Measurements from ENCODE around the gene ATP2A2.
"Not testable (repeated sequence)": the region's sequence is repeated elsewhere in the genome, so short reads cannot be mapped to it uniquely, and the experiment has no call there.

Gene ATP2A2

DNA sequence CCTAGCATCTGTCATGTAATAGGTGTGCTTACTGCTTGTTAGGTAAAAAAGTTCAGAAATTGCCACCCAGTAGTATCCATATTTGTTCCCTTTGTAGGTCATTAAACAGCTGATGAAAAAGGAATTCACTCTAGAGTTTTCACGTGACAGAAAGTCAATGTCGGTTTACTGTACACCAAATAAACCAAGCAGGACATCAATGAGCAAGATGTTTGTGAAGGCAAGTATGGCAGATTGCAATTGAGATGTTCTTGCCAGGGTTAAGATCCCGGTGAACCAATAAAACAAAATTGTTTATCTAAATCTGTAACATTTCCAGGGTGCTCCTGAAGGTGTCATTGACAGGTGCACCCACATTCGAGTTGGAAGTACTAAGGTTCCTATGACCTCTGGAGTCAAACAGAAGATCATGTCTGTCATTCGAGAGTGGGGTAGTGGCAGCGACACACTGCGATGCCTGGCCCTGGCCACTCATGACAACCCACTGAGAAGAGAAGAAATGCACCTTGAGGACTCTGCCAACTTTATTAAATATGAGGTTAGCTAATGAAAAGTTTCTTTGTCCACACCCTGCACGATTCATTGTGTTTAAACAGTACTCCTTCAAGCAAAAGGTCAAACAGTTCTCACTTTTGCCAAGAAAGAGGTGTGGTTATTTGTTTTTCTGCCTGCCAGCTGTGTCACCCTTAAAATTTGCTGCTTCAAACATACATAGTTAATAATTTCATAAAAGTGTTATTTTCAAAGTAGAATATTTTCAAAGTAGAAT lies 58.3 kb downstream of the ATP2A2 start:
- TF ChIP-seq CTCF (IDR thresholded peaks at IDR 0.05; ENCODE audit: low read depth, low read length), result no peak
- H3K4me3 ChIP-seq (replicated peaks in 1 of 2; ENCODE audit: low read depth in 2 of 2, low read length in 2 of 2), result no peak overlapping the region
- DNase-seq (ENCODE audit: low read depth in 2 of 2), result no peak

DNA sequence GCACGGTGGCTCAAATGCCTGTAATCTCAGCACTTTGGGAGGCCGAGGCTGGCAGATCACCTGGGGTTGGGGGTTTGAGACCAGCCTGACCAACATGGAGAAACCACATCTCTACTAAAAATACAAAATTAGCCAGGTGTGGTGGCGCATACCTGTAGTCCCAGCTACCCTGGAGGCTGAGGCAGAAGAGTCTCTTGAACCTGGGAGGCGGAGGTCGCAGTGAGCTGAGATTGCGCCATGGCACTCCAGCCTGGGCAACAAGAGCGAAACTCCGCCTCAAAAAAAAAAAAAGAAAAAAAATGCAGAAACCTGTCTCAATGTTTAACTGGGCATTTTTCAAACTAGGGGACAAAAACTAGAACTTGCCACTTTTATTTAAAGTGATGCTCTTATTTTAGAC lies 59.2 kb downstream of the ATP2A2 start:
- DNase-seq (ENCODE audit: low read depth in 2 of 2); H3K4me3 ChIP-seq (replicated peaks in 1 of 2; ENCODE audit: low read depth in 2 of 2, low read length in 2 of 2): not testable (repeated sequence)

DNA sequence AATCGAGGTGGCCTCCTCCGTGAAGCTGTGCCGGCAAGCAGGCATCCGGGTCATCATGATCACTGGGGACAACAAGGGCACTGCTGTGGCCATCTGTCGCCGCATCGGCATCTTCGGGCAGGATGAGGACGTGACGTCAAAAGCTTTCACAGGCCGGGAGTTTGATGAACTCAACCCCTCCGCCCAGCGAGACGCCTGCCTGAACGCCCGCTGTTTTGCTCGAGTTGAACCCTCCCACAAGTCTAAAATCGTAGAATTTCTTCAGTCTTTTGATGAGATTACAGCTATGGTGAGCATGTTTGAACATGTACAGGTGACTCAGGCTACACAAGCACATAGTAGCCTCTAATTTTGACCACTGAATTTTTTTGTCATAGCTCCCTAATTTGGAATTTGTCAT lies 59.7 kb downstream of the ATP2A2 start:
- DNase-seq (ENCODE audit: low read depth in 2 of 2), result peak in 1 of 2 donors; percentile 23
- TF ChIP-seq CTCF (IDR thresholded peaks at IDR 0.05; ENCODE audit: low read depth, low read length), result no peak
- H3K4me3 ChIP-seq (replicated peaks in 1 of 2; ENCODE audit: low read depth in 2 of 2, low read length in 2 of 2), result no peak overlapping the region

- TF ChIP-seq CTCF (IDR thresholded peaks at IDR 0.05; ENCODE audit: low read depth, low read length), result no peak
- no peak for DNase-seq (ENCODE audit: low read depth in 2 of 2)
- H3K4me3 ChIP-seq (replicated peaks in 1 of 2; ENCODE audit: low read depth in 2 of 2, low read length in 2 of 2), result no peak overlapping the region
These were observed 61.1 kb downstream of the ATP2A2 start for GRCh38 chr12:110342157-110342556.

DNA sequence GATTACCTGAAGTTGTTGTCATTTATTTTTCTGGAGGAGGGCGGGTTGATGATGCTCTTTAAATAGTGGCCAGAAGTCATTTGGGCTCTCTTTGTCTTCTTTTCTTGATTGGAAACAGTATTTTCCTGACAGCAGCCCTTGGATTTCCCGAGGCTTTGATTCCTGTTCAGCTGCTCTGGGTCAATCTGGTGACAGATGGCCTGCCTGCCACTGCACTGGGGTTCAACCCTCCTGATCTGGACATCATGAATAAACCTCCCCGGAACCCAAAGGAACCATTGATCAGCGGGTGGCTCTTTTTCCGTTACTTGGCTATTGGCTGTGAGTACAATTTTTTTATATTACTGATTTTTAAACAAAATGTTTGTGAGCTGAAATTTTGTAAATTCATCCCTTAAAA lies 62.1 kb downstream of the ATP2A2 start:
- no peak for DNase-seq (ENCODE audit: low read depth in 2 of 2)
- H3K4me3 ChIP-seq (replicated peaks in 1 of 2; ENCODE audit: low read depth in 2 of 2, low read length in 2 of 2), result no peak overlapping the region
- TF ChIP-seq CTCF (IDR thresholded peaks at IDR 0.05; ENCODE audit: low read depth, low read length), result no peak

DNA sequence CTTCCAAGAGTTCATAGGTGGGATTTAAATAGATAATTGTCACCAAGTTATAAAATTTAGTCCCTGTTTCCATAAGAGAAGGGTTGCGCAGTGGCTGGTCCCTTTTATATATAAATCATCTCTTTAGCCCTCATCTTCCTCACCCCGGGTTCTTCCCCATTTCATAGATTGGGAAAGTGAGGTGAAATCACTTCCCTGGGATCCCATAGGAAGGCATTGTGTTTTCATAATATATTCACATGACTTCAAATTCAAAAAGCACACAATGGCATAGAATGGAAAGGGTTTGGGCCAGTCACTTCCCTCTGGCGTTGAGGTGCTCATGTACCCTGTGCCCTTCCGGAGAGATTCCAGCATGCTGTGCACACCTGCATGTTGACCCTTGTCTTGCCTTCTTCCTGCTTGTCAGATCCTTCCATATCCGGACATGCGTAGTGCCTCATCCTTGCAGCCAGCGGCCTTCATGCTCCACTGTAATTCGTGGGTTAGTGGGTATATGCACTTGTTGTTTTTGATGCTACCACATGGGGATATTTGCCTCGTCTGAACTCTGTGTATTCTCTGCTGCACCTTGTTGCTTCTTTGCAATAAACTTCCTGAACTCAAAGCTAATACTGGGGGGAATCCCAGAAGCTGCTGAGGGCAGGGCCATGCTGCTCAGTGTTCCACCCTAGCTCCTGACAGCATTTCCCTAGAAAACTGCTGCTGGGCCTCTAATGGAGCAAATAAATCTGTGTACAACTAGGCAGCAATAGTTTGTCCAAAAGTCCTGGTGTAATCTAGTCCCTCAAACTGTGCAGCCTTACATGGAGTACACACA lies 62.9 kb downstream of the ATP2A2 start:
- no peak overlapping the region for H3K4me3 ChIP-seq (replicated peaks in 1 of 2; ENCODE audit: low read depth in 2 of 2, low read length in 2 of 2)
- DNase-seq (ENCODE audit: low read depth in 2 of 2), result no peak
- TF ChIP-seq CTCF (IDR thresholded peaks at IDR 0.05; ENCODE audit: low read depth, low read length), result no peak

DNA sequence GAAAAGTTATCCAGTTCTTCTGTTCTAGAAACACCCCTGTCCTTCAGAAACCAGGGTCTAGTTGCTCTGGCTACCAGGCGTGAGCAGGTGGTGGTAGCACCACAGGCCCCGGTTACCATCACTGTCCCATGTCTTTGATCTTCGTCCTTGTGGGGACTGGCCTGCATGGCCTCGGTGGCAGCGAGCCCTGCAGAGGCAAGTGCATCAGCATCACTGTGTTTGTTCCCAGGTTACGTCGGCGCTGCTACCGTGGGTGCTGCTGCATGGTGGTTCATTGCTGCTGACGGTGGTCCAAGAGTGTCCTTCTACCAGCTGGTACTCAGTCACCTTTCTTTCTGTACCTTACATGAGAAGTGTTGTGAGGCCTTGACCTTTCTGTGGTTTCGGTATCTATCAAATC lies 63.6 kb downstream of the ATP2A2 start:
- no peak overlapping the region for H3K4me3 ChIP-seq (replicated peaks in 1 of 2; ENCODE audit: low read depth in 2 of 2, low read length in 2 of 2)
- no peak for TF ChIP-seq CTCF (IDR thresholded peaks at IDR 0.05; ENCODE audit: low read depth, low read length)
- no peak for DNase-seq (ENCODE audit: low read depth in 2 of 2)
